LoVo (cell line): ENCODE measurements around the gene GSTCD.
"Not testable (repeated sequence)": the region's sequence is repeated elsewhere in the genome, so short reads cannot be mapped to it uniquely, and the experiment has no call there.

Experiments
- DNase-seq: peaks from one replicate; pipeline ENCODE4 v3.0.0-alpha.2; 2016; ENCODE audit warnings: low spot score

The GSTCD gene

DNA sequence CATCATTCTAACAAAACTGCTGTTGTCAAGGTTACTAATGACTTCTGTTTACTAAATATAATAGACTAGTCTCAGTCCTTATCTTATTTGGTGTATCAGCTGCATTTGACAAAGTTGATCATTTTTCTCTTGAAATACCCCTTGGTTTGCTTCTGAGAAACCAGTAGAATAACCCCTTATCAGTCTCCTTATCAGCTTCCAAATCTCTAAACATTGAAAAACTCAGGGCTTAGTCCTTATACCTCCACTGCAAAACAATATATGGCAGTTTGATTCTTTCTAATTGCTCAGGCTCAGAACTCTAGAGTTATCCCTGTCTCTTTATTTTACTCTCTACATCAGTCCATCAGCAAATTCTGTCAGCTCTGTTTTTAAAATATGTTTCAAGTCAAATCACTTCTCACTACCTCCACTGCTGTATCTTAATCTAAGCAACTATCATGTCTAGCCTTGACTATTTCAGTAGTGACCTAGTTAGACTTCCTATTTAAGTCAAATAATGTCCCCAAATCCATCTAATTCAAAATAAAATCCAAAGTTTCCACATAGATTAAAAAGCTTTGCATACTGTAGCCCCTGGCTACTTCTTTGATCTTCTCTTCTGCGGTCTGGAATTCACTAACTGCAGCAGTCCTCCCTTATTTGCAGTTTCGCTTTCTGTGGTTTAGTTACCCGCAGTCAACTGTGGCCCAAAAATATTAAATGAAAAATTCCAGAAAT lies 99.6 kb downstream of the GSTCD start:
- no peak for DNase-seq

DNA sequence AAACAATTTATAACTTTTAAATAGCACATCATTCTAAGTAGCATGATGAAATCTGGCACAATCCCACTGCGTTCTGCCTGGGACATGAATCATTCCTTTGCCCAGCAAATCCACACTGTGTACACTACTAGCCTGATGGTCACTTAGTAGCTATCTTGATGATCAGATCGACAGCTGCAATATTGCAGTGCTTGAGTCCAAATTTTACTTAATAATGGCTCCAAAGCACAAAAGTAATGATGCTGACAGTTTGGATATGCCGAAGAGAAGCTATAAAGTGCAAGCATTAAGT lies 100.1 kb downstream of the GSTCD start:
- DNase-seq, result peak; percentile 59

GRCh38 chr4:105815701-105816100 lies 107.1 kb downstream of the GSTCD start:
- no peak for DNase-seq

- no peak for DNase-seq
Observed at GRCh38 chr4:105822061-105822460, 113.5 kb downstream of the GSTCD start.

GRCh38 chr4:105828074-105828473 lies 119.5 kb downstream of the GSTCD start:
- DNase-seq, result no peak

GRCh38 chr4:105831189-105831588 lies 122.6 kb downstream of the GSTCD start:
- no peak for DNase-seq

- no peak for DNase-seq
Observed at GRCh38 chr4:105835177-105835576, 126.6 kb downstream of the GSTCD start.

DNA sequence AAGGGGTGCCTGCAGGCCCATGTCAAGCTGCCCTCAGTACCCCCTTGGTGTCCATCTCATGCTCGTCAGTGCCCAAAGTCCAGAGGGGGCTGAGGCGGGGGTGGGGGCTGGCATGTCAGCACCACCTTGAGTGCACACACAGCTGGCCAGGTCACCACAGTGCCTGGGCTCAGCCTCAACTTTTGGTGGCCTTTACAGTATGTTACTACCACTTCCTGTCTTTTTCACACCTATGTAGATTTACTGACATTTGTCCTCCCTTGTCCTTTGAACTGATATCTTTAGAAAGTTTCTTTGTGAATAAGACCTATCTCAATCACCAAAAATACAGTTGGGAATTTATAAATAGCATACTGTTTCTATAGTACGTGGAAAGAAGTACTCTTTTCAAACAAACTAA lies 128.0 kb downstream of the GSTCD start:
- no peak for DNase-seq

GRCh38 chr4:105837037-105837436 lies 128.5 kb downstream of the GSTCD start:
- DNase-seq, result no peak

- DNase-seq, result no peak
Observed at GRCh38 chr4:105838082-105838481, 129.5 kb downstream of the GSTCD start.

DNA sequence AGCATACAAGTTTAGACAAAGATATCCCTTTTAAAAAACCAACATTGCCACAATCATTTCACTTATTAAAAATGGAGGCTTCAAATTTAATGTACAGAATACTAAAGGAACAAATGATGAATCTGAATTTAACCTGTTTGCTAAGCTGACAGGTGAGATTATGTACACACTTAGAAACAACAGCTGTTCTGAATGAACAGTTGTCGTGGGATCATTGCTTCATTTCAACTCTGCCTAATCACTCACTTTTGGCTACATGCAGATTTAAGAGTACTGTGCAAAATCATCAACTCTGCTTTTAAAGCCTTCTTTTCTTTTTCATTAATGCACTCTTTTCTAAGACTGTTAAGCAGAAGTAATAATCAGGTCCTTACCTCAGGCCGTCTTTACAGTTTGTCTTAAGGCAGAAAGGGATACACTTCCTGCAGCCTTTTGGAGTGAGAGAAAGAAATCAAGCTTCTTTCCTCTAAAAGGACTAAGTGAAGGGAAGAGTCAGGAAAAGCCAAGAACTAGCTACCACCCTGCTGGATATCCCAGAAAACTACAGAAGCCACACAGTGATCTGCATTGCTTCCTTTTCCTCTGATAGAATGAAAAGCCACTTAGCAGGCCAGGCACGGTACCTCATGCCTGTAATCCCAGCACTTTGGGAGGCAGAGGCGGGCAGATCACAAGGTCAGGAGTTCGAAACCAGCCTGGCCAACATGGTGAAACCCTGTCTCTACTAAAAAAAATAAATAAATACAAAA lies 132.0 kb downstream of the GSTCD start:
- no peak for DNase-seq

- DNase-seq, result no peak
Observed at GRCh38 chr4:105843941-105844340, 135.4 kb downstream of the GSTCD start.

DNA sequence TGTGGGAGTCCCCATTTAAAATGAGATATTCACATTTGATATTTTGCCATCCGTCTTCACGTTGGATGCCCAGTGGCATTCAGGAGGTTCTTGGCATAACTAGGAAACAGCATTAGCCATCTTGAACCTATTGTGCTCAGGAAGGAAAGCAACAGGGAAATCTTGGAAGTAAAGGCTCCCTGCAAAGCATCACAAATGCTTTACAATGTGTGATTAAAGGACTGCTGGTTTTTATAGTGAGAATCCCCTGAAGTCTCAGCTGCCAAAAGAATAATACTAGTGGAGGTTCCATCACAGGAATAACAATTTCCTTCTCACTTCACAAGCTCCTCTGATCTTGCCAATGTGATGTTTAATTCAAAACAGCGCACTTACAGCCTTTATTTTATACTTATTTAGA lies 137.0 kb downstream of the GSTCD start:
- DNase-seq, result no peak

DNA sequence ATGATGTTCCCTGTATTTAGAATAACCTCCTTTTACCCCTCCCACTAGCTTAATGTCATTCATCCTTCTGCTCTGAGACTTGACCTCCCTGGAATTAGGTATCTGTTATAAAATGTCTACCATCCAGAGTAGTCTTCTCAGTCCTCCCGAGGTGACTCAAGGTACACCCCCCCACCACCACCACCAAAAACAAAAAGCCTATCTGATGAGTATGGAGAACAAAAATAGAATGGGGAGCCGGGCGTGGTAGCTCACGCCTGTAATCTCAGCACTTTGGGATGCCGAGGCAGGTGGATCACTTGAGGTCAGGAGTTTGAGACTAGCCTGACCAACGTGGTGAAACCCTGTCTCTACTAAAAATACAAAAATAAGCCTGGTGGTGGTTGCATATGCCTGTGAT lies 139.8 kb downstream of the GSTCD start:
- not testable (repeated sequence) for DNase-seq

DNA sequence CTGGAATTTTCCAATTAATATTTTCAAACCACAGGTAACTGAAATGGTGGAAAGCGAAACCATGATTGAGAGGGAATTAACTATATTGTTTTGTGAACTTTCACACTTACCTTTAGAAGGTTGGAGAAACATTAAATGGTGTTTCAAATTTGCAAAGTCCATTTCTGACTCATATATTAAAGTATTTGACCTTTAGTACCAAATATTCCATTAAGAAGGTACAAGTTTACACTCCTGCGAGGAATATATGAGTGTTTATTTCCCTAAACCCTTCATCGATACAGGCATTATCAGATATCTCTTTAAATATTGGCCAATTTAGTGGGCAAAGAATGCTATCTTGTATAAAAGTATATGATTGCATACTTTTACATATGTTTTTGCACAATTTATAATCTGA lies 142.6 kb downstream of the GSTCD start:
- DNase-seq, result no peak

GRCh38 chr4:105852230-105852629 lies 143.6 kb downstream of the GSTCD start:
- not testable (repeated sequence) for DNase-seq

- no peak for DNase-seq
Observed at GRCh38 chr4:105858466-105859040, 150.0 kb downstream of the GSTCD start.

- DNase-seq, result peak; percentile 64
Observed at GRCh38 chr4:105859233-105859632, 150.6 kb downstream of the GSTCD start.

- DNase-seq, result no peak
Observed at GRCh38 chr4:105870963-105871362, 162.4 kb downstream of the GSTCD start.

DNA sequence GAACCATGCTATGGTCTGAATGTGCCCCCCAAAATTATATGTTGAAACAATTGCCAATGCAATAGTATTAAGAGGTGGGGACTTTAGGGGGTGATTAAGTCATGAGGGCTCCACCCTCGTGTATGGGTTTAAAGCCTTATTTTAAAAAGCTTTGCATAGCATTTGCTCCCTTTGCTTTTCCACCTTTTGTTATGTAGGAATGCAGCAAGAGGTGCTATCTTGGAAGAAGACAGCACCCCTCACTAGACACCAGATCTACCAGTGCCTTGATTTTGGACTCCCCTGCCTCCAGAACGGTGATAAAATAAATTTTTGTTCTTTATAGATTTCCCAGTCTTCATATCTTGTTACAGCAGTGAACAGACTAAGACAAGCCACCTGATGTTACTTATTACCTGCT lies 163.4 kb downstream of the GSTCD start:
- DNase-seq, result no peak

- no peak for DNase-seq
Observed at GRCh38 chr4:105875233-105875632, 166.6 kb downstream of the GSTCD start.

DNA sequence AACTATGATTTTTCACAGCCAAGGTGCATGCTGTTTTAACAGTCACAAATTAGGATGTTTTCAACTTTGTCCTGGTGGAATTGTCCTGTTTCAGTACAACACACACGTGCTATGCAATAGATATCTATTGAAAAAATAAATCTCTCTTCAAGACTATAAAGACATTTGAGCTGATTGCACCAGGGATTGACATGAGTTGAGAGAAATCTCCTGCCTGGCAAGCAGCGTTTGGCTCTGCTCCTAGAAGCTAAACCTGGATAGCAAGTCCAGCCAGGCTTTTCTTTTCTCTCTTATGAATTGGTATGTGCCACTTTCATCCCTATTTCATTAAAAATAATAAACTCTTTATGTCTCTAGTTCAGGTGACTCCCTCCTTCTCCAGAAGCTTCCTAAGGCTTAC lies 170.1 kb downstream of the GSTCD start:
- DNase-seq, result no peak

GRCh38 chr4:105887508-105887907 lies 178.9 kb downstream of the GSTCD start:
- DNase-seq, result no peak
